ENCODE measurements around the gene CLHC1. TPM values are rescaled to one million over a fixed set of nuclear protein-coding genes. Genes with fewer than 3 reads are reported as not detected.
"Not testable (repeated sequence)": the region's sequence is repeated elsewhere in the genome, so short reads cannot be mapped to it uniquely, and the experiment has no call there.

CLHC1 gene
- total and polyA plus RNA-seq, 8 donors, result 2.9 to 20.0 (median 7.0) TPM

DNA sequence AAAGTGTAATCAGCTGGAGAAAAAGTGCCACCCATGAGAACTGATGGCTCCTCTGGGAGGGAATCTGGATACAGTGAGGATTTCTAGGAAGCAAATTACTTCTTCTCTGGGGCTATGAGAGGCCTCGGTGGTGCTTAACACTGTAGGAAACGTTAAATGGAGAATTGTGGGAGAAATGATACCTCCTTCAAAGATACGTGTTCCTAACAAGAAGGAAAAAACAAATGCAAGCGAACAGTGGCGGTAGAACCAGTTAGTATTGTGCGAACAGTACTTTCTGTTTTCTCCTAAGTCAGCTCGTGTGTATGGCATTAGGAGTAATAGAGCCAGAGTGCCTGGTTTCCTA, 37.5 kb upstream of the CLHC1 start:
- FAIRE-seq (no peak), ATAC-seq (peak; percentile 15 to 32 (median 23)), DNase-seq (no peak)
- TF ChIP-seq, protein P1, sequence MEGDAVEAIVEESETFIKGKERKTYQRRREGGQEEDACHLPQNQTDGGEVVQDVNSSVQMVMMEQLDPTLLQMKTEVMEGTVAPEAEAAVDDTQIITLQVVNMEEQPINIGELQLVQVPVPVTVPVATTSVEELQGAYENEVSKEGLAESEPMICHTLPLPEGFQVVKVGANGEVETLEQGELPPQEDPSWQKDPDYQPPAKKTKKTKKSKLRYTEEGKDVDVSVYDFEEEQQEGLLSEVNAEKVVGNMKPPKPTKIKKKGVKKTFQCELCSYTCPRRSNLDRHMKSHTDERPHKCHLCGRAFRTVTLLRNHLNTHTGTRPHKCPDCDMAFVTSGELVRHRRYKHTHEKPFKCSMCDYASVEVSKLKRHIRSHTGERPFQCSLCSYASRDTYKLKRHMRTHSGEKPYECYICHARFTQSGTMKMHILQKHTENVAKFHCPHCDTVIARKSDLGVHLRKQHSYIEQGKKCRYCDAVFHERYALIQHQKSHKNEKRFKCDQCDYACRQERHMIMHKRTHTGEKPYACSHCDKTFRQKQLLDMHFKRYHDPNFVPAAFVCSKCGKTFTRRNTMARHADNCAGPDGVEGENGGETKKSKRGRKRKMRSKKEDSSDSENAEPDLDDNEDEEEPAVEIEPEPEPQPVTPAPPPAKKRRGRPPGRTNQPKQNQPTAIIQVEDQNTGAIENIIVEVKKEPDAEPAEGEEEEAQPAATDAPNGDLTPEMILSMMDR (IDR thresholded peaks at IDR 0.05), result no peak
- intact Hi-C loops (cut with DNase I), result no loop called here
- WGBS, 2 donors, result 48 to 54% methylated on average over 7 of the region's 7 CpGs
- Histone ChIP-seq H3K27me3 (no peaks in the 10 kb centered on the region), H3K9me3 (no peaks in the 10 kb centered on the region), H3K4me3 (peak overlapping the region; percentile 56 to 72 (median 68)), H3K4me1 (peaks cover 0 to 7% (median 5%) of the 10 kb centered on the region in 3 donors), H3K27ac (peak overlapping the region in 3 of 4 donors; percentile 75 to 84 (median 80)), H3K36me3 (peaks cover 0 to 7% (median 0%) of the 10 kb centered on the region in 3 donors)

DNA sequence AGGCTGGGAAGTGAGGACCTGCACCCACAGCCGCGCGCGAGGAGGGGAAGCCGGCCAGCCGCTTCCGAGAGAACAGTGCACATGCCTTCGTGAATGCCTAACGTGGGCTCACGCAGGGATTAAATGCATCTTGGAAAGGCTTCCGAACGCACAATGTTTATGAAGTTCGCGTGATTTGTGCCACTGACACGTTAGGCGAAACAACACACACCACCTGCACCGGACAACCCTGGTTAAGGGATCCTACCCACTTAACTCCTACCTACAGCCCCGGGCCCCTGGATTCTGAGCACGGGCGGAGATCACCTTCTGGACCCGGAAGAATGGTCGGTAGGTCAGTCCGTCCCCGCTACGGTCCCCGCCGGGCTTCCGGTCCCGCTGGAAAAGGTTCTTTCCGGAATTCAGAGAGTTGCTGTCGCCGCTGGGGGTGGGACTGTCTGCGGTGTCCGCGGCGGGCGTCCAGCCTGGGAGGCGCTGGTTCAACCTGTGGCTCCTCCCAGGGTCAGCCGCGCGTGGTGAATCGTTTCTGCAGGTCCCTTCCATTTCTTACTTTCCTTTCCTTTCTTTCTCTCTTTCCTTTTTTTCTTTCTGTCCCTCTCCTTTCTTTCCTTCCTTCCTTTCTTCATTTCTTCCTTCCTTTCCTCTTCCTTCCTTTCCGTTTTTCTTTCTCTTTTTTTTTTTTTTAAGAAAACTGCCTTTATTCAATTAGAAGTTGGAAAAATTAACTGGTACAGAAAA, 37.0 kb upstream of the CLHC1 start, which contains the start of gene MTIF2:
TSS of gene MTIF2 (minus strand) at position 325 of the 738 bp plus-strand sequence. CDS start 5,373 bp downstream, outside the sequence.
- FAIRE-seq (peak; percentile 47), ATAC-seq (peak; percentile 99 to 100 (median 100)), DNase-seq (peak; percentile 92 to 97 (median 96))
- Histone ChIP-seq H3K9me3 (no peaks in the 10 kb centered on the region), H3K27ac (peak within 1 kb of the TSS; percentile 59 to 84 (median 78)), H3K4me3 (peak within 1 kb of the TSS; percentile 56 to 72 (median 68)), H3K36me3 (peaks cover 0 to 7% (median 0%) of the 10 kb centered on the region in 3 donors), H3K4me1 (peaks cover 0 to 7% (median 5%) of the 10 kb centered on the region in 3 donors), H3K27me3 (no peaks in the 10 kb centered on the region)
- intact Hi-C loops (cut with DNase I), result no loop called here
- WGBS, 2 donors, result 0 to 1% methylated on average over 43 of the region's 43 CpGs
- TF ChIP-seq, protein P1 (IDR thresholded peaks at IDR 0.05), result peak in 1 of 4 donors; percentile 11

DNA sequence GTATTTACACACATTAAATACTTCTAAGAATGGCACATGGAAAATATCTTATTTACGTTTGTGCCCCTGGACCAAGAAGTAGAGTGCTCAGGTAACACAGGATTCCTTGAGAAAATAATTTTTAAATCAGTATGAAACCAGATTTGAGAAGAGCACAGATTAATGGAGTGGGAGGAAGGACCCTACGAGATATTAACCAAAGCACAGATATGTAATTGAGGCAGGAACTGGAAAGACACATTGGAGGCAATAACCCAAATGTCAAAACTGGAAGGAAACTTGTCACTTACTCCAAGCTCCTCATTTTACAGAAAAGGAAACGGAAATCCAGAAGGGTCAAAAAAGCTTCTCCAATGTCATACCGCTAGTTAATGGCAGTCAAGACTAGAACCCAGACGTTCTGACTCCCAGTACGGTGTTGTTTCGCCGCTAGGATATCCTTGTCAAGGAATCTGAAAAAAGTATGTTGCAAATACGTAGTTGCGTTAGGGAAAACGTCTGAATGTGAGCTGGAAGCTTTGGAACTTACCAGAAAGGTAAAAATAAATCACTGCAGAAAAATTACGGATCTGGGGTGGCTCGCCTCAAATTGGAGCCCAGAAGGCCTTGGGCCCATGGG, 36.3 kb upstream of the CLHC1 start:
- Histone ChIP-seq H3K9me3 (no peaks in the 10 kb centered on the region), H3K36me3 (peaks cover 0 to 9% (median 0%) of the 10 kb centered on the region in 3 donors), H3K27me3 (no peaks in the 10 kb centered on the region), H3K4me1 (peaks cover 0 to 7% (median 5%) of the 10 kb centered on the region in 3 donors), H3K4me3 (peak overlapping the region; percentile 56 to 72 (median 68)), H3K27ac (peak overlapping the region; percentile 59 to 84 (median 78))
- ATAC-seq (peak in 3 of 4 donors; percentile 7 to 13 (median 12)), DNase-seq (no peak), FAIRE-seq (no peak)
- intact Hi-C loops (cut with DNase I), result no loop called here
- TF ChIP-seq, protein P1 (IDR thresholded peaks at IDR 0.05), result no peak
- WGBS, 2 donors, result 6% methylated on average over 13 of the region's 13 CpGs

DNA sequence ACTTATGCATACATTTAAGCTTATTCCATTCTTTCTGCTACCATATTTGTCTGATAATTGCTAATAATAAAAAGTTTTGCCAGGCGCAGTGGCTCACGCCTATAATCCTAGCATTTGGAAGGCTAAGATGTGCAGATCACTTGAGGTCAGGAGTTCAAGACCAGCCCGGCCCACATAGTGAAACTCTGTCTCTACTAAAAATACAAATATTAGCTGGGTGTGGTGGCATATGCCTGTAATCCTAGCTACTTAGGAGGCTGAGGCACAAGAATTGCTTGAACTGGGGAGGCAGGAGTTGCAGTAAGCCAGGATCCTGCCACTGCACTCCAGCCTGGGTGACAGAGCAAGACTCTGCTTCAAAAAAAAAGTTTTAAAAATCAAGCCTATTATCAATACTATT, 27.5 kb upstream of the CLHC1 start:
- H3K27me3 ChIP-seq; intact Hi-C loops (cut with DNase I); H3K9me3 ChIP-seq; ATAC-seq; H3K4me1 ChIP-seq; H3K4me3 ChIP-seq; H3K27ac ChIP-seq; DNase-seq; FAIRE-seq: not testable (repeated sequence)
- 93 to 99% methylated on average over 3 of the region's 3 CpGs for WGBS, 2 donors
- peaks cover 5 to 25% (median 11%) of the 10 kb centered on the region in 3 donors for H3K36me3 ChIP-seq

DNA sequence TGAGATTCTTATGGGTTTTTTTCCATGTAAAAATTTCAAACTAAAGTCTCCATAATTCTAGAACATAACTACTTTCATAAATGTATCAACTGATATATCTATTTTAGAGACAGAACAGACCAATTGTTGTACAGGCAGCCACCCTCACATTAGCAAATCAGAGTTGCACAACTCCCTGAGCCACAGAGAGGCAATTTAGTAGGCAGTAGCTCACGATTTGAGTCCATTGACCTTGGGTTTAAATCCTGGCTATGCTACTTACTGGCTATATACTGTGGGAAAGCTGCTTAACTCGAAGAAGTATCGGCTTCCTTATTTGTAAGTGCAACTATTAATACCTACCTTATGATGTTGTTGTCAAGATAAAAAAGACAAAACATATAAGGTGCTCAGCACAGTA, 20.7 kb upstream of the CLHC1 start:
- TF ChIP-seq, protein P1 (IDR thresholded peaks at IDR 0.05), result no peak
- H3K27me3 ChIP-seq, result no peaks in the 10 kb centered on the region
- H3K27ac ChIP-seq, result no peak overlapping the region
- H3K36me3 ChIP-seq, result peaks cover under 1 to 36% (median 21%) of the 10 kb centered on the region in 3 donors
- FAIRE-seq (no peak), ATAC-seq (no peak), DNase-seq (no peak)
- H3K4me1 ChIP-seq, result no peaks in the 10 kb centered on the region
- WGBS, 2 donors, result 61 to 65% methylated on average over 3 of the region's 3 CpGs
- H3K4me3 ChIP-seq, result no peak overlapping the region
- no peaks in the 10 kb centered on the region for H3K9me3 ChIP-seq
- intact Hi-C loops (cut with DNase I), result no loop called here
